ENCODE measurements around the gene INTS1.

The INTS1 gene

DNA sequence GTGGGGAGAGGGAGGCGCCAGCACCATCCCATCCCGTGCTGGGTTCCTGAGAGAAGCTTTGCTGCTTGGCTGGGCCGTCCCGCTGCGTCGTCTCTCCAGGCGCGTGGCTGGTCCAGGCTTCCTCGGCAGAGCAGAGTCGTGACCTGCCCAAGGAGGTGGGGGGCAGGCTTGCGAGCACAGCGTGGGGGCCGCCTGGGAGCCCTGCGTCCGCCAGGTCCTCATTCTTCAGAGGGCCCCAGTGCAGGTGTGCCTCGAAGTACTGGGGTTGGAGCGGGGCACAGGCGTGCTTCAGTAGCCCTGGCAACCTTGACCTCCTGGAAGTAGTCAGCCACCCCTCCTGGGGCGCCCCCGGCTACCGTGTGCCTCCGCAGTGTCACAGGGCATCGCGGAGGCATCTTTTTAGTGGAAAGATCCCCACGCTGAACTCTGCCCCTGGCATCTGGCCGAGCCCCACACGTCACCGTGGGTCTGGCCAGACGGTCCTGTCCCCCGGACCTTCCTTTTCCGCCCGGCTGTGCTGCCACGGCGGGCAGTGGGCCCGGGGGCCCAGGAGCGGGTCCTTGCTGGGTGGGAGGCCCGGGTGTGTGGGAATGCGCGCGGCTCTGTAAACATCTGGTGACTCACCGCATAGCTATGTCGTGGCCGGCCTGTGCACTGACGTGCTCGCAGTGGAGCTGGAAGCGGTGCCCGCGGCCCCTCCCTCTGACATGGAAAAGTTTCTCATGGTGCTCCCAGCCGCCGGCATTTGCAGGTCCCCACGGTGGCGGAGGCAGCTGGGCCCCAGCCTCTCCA lies 32.8 kb upstream of the INTS1 start:
- H3K27ac ChIP-seq: peak overlapping the region; percentile 41
- no peak for TF ChIP-seq ZFX (IDR thresholded peaks at IDR 0.05)
- TF ChIP-seq, protein P1, sequence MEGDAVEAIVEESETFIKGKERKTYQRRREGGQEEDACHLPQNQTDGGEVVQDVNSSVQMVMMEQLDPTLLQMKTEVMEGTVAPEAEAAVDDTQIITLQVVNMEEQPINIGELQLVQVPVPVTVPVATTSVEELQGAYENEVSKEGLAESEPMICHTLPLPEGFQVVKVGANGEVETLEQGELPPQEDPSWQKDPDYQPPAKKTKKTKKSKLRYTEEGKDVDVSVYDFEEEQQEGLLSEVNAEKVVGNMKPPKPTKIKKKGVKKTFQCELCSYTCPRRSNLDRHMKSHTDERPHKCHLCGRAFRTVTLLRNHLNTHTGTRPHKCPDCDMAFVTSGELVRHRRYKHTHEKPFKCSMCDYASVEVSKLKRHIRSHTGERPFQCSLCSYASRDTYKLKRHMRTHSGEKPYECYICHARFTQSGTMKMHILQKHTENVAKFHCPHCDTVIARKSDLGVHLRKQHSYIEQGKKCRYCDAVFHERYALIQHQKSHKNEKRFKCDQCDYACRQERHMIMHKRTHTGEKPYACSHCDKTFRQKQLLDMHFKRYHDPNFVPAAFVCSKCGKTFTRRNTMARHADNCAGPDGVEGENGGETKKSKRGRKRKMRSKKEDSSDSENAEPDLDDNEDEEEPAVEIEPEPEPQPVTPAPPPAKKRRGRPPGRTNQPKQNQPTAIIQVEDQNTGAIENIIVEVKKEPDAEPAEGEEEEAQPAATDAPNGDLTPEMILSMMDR (conservative IDR thresholded peaks at IDR 0.05): no peak

DNA sequence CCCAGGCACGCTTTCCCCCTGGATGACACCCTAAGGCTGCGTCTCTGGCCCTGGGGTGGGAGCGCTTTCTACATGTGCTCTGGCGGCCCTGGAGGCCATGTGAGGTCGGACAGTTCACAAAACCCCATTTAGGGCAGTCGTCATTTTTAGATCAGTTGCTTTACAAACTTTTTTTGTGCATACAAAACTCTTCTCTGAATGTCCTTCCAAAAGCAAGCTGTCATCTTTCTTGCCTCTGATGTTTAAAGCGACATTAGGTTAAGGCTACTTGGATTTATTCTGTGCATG lies 32.2 kb upstream of the INTS1 start:
- no peak for TF ChIP-seq ZFX (IDR thresholded peaks at IDR 0.05)
- TF ChIP-seq, protein P1 (conservative IDR thresholded peaks at IDR 0.05): no peak
- peak overlapping the region; percentile 41; the same call in 1 of the 2 replicates for H3K27ac ChIP-seq

DNA sequence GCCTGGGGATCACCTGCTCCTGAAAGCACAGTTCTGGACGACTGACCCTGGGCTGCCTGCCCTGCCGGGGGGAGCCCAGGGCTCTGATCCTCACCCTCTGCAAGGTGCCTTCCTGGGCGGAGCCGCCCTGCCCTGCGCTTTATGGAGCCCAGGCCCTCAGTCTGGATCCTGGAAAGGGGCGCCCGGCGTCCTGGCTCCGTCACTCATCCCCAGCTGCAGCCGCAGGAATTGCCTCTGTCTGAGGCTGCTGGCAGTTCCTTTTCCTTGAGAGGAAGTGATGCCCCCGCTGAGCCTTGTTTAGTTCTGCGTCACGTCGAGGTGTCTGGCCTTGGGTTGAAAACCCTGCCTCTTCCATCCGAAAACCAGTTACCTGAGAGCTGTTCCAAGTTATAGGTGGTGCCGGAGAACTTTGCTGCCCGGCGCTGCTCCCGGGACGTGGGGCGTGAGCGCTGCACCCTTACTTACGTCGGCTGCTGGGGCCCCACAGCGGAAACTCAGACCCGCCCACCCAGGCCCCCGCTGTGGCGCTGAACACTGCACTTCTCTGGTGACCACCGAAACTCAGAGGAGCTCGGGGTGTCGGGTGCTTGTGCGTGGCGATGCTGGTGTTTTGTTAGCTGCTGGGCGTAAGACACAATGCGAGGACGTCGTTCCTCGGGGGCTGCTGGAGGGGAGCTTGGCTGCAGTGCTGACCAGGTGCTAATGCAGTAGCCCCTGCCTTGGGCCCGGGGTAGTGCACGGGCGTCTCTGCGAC lies 31.7 kb upstream of the INTS1 start:
- TF ChIP-seq, protein P1 (conservative IDR thresholded peaks at IDR 0.05): no peak
- TF ChIP-seq ZFX (IDR thresholded peaks at IDR 0.05): no peak
- no peak overlapping the region for H3K27ac ChIP-seq

DNA sequence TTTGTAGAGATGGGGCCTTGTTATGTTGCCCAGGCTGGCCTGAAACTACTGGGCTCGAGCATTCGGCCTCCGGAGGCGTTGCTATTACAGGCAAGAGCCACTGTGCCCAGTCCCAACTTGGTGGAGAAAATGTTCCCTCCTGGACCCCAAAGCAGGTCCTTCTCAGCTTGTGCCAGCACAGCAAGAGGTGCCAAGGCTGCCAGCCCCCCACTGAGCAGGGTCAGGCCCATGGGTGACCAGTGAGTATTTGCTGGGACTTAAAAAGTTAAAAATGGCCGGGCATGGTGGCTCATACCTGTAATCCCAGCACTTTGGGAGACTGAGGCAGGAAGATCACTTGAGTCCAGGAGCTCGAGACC lies 30.9 kb upstream of the INTS1 start:
- no peak for TF ChIP-seq ZFX (IDR thresholded peaks at IDR 0.05)
- no peak overlapping the region for H3K27ac ChIP-seq

DNA sequence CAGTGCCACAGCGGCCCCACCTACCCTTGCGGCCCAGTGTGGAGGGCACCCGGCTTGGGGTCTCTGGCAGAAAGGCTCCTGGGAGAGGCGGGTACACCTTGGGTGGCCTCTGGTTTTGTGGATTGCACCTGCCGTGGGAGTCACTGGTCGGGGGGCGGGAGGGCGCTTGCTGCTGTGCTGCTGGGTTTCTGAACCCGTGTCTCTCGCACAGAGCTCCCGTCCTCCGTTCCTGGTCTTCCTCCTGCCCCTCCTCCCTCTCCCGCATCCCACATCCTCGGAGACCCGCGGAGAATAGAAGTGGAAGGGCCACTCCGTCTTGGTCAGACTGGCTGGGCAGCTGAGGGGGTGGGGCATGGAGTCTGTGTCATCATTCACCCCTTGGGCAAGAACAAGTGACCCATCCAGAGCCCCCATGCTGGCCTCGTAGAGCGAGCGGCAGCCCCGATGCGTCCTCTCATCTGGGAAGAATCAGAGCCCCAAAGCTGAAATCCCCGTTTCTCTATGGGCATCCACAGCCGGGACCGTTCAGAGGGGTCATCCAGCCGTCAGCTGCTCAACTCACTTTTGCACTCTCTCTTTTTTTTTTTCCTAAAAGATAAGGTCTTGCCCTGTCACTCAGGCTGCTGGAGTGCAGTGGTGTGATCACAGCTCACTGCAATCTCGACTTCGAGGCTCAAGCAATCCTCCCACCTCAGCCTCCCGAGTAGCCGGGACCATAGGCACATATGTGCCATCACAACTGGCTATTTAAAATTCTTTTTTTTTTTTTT lies 30.3 kb upstream of the INTS1 start:
- TF ChIP-seq, protein P1 (conservative IDR thresholded peaks at IDR 0.05): no peak
- TF ChIP-seq ZFX (IDR thresholded peaks at IDR 0.05): no peak
- peak overlapping the region; percentile 89 for H3K27ac ChIP-seq

DNA sequence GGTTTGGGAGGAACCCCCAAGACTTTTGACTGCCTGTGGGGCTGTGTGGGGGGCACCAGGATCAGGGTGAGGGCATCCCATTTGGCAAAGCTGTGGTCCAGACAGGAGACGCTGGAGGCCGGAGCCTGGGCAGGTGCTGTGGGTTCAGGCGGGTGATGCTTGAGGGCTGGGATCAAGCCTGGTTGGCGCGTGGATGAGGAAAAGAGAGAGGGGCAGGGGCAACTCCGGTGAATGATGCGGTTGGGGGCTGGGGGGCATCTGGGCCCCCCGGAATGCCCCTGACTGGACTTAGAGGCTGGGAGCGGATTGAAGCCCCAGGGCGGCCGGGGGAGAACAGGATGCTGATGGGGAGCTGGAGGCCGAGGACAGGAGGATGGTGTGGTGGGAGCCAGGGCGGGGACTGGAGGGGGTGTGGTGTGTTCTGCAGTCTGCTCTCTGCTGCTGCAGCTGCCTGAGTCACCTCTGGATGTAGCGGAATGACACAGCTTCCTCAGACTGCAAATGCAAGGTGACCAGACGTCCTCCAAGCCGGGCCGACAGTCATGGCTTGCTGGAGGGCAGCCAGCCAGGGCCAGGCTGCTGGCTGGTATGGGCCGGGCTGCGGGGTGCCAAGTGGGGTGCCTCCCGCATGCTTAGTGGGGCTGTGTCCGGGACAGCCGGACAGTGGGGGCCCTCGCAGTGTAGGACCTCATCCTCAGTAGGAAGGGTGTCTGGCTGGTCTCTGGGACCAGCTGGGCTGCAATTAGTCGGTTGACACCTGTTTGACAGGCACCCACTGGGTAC lies 29.5 kb upstream of the INTS1 start:
- no peak for TF ChIP-seq ZFX (IDR thresholded peaks at IDR 0.05)
- TF ChIP-seq, protein P1 (conservative IDR thresholded peaks at IDR 0.05): no peak
- H3K27ac ChIP-seq: peak overlapping the region; percentile 89

DNA sequence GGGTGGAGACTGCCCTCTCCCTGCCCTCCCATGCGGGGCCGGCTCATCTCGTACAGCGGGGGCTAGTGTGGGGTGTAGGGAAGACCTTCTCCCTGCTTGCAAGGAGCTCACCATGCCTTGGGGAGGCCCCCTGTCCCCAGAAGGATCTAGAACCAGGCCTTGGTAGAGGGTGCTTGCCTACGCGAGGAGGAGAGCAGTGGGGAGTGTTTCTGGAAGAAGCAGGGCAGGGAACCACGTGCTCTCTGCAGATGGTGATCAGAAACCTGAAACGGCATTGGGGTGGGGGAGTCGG lies 29.0 kb upstream of the INTS1 start:
- H3K27ac ChIP-seq: peak overlapping the region; percentile 89
- TF ChIP-seq, protein P1 (conservative IDR thresholded peaks at IDR 0.05): no peak
- no peak for TF ChIP-seq ZFX (IDR thresholded peaks at IDR 0.05)

Measured in C4-2B (cell line).